Effector CD4-positive, alpha-beta T cell (primary cell): ENCODE measurements around the gene BATF3. TPM values are rescaled to one million over a fixed set of nuclear protein-coding genes. Genes with fewer than 3 reads are reported as not detected.
"Not testable (repeated sequence)": the region's sequence is repeated elsewhere in the genome, so short reads cannot be mapped to it uniquely, and the experiment has no call there.

Source experiments
- DNase-seq: peaks from one replicate; pipeline ENCODE4 v3.0.0-alpha.2; 2020
- total RNA-seq: gene quantifications from one replicate; lab custom pipeline; 2026; lab: John Stamatoyannopoulos, UW

BATF3 gene, protein sequence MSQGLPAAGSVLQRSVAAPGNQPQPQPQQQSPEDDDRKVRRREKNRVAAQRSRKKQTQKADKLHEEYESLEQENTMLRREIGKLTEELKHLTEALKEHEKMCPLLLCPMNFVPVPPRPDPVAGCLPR
- total RNA-seq = not detected

DNA sequence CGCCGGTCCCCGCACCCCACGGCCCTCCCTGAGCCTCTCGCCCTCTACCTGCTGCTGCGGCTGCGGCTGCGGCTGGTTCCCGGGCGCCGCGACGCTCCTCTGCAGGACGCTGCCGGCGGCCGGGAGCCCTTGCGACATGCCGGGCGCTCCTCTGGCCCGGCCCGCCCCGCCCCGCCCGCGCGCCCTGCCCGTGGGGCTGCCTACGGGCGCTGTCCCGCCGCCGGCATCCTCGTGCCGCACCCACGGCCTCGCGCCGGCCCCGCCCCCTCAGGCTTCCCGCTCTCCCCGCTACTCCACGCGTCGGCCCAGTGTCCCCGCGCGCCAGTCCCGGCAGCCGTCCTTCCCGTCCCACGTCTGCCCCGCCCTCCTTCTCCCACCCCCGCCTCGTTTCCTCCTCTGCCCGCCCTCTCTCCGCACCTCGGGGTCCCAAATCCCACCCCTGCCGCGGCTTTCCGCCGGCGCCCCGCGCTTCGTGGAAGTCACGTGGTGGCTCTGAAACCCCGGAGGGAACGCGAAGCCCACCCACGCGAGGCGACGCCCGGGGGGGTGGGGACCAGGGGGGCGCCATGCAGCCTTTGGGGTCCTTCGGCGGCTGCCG is at the start of gene BATF3:
Gene BATF3, minus strand, starts transcription at position 216 of the 598 bp plus-strand sequence. Its CDS starts 78 bp downstream, at position 138.
- DNase-seq = peak; percentile 27

DNA sequence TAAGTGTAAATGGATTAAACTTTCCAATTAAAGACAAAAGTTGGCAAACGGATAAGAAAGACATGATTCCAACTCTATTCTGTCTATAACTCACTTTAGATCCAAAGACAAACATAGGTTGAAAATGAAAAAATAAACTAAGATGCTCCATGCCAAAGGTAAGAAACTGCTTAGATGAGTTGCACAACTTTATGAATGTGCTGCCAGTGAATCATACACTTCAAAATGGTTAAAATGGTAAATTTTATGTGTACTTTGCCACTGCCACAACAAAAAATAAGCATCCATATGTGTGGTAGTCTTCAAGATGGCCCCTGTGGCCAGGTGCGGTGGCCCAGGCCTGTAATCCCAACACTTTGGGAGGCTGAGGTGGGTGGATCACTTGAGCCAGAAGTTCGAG is 46.9 kb upstream of the BATF3 start:
- no peak for DNase-seq

DNA sequence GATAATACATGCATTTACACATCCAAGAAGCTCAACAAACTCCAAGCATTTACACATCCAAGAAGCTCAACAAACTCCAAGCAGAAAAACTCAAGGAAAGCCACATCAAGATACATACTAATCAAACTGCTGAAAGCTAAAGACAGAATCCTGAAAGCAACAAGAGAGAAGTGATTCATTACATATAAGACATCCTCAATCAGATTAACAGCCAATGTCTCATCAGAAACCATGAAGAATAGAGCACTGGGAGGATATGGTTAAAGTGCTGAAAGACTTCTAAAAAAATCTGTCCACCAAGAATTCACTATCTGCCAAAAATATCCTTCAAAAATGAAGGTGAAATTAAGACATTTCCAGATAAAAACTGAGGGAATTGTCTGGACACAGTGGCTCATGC is 45.7 kb upstream of the BATF3 start:
- DNase-seq = no peak

DNA sequence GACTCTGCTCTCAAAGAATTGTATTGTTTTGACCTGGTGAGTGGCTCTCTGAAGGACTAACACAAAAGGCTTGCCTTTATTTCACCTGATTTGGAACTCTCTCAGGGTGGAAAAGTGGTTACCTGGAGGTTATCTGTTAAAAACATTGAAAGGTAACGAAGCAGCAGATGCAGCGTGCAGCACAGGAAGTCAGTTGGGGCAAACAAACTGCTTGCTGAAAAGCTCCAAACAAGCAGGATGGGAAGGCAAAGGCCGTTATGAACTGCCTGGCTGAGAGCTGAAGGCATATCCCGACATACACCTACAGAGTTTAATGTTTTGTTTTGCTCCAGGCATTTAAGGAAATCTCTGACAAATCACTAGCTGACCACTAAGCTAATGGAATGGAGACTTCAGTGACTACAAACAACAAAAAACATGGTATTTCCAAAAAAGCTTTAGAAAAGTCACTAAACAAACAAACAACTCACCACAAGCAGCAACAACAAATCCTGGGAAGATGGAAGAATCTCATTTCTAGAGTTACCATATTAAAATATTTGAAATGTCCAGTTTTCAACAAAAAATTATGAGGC is 44.3 kb upstream of the BATF3 start:
- no peak for DNase-seq

DNA sequence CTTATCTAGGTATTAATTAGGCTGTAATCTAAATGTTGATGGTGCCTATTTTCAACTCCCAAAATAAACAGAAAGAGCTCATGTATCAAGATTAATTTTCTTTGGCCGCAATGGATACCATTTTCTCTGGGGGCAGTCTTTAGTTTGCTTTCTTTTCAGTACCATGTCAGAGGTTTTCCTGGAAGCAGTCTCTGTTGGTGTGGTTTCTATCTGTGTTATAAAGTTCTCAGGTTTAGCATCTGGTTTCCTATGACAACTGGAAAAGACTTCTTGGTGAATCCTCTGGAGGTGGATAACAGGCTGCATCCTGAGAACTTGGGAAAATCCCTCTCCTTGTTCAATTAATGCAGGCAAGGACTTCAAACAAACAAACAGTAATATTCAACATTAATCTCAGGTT is 38.7 kb upstream of the BATF3 start:
- no peak for DNase-seq

DNA sequence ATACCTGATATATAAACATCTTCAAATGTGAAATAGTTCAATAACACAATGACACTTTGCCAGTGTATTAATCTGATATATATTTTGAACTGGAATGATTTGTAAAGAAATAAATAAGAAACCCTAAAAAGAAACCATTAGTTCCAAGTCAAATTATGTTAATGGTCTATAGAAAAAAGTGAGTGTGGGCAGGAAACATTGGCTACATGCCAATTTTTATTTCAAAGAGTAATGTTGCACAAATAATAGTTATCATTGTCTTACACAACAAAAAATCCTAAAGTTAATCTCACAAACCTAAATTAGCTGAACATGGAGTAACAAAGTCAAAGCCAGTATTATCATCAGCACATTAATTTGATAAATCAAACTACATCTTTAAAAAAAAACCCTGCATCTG is 37.9 kb upstream of the BATF3 start:
- no peak for DNase-seq

DNA sequence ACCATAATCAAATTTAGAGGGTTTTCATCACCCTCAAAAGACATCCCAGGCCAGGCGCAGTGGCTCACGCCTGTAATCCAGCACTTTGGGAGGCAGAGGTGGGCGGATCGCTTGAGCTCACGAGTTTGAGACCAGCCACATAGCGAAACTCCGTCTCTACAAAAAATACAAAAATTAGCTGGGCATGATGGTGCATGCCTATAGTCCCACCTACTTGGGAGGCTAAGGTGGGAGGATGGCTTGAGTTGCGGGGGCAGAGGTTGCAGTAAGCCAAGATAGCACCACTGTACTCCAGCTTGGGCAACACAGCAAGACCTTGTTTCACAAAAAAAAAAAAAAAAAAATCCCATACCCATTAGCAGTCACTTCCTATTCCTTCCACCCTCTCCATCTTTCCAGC is 33.5 kb upstream of the BATF3 start:
- no peak for DNase-seq

DNA sequence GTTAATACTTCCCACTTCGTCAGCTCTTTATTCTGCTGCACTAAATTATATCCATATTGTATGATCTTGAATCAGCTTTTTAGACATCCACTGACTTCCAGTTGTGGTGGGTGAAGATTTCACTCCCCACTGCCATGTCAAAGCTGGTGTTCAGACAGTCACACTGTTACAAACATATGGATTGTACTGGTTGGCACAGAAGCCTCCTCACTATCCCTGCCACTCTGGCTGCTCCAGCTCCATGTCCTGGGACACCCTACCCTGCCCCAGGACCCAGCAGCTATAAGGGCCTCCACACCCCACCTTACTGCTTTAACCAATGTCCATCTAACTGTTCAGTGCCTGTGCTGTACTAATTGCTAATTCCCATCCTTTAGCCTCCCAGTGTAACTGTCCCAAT is 32.0 kb upstream of the BATF3 start:
- no peak for DNase-seq

DNA sequence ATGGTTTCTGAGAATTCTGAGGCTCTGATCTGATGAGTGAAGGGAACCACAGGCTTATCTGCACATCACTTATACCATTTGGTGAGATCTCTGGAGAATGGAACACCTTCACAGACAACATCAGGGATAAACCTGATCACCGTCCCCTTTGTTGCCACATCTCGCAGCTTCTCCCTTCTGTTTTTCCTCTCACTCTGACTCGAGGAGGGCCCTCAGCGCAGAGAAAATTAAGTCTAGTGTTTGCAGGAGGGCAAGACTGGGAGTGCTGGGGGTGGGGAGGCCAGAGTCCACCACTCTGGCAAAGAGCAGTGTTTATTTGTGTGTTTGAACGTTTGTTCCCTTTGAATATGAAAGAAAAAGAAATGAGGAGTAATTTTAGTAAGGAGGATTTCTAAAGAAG is 29.0 kb upstream of the BATF3 start:
- no peak for DNase-seq

DNA sequence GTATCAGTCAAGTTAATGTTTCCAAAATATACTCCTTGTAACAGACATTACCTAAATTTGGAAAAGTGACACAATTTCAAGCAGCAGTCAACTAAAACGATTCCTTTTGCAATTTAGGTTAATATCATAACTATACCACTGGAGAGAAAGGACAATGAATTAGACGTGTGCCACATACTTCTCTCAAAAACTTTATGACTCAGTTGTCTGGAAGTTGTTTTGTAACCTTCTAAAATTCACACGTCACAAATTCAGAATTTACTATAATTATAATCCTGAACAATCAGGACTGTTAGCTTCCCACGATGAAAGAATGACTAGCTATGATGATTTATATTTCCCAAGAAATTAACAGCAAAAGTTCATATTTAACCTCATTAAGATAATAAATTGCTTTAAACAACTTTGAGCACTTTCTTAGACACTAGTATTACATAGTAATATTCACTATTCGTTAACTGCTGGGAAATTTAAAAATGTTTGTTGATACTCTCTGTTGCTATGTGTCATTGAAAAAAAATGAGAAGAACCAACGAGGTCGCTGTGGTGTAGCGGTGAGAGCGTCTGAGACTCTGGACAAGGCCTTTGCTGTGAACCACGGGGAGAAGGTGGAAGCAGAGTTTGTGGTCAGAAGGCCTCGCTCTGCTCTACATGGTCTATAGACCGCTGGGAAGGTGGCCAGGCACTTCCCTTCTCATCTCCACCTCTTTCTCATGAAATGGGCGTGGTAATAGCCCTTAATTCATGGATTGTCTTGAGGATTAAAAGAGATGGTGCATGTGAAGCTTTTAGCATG is 27.9 kb upstream of the BATF3 start:
- DNase-seq = no peak

DNA sequence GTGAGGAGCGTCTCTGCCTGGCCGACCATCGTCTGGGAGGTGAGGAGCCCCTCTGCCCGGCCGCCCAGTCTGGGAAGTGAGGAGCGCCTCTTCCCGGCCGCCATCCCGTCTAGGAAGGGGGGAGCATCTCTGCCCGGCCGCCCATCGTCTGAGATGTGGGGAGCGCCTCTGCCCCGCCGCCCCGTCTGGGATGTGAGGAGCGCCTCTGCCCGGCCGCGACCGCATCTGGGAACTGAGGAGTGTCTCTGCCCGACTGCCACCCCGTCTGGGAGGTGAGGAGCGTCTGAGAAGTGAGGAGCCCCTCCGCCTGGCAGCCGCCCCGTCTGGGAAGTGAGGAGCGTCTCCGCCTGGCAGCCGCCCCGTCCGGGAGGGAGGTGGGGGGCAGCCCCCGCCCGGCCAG is 25.0 kb upstream of the BATF3 start:
- not testable (repeated sequence) for DNase-seq

DNA sequence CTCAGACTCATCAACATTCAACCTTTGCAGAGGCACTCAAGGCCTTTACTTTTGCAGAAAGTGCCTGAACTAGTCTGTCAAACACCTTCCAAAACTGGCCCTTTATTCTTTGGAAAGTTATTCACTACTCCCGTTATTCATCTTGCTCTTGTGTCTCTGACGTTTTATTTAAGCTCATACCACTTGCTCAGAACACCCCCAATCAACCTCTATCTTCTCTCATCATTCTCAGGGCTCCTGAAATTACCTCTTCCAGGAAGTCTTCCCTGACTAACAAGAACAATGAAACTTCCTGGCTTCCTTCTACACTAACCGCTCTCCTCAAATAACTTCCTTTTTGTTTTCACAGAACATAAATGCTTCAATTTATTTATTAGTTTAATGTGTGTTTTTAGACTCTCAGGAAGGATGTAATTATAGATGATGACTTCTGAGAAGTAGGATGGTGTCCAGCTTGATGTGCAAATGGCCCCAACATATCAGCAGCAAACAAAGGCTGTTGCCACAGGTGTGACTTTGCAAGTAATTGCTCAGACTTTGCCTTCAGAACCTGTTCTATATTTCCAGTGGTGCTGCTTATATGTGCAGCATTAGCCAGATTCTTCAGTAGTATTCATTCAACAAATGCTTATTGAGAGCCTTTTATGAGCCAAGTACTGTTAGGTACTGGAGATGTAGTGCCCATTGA is 22.8 kb upstream of the BATF3 start:
- no peak for DNase-seq

DNA sequence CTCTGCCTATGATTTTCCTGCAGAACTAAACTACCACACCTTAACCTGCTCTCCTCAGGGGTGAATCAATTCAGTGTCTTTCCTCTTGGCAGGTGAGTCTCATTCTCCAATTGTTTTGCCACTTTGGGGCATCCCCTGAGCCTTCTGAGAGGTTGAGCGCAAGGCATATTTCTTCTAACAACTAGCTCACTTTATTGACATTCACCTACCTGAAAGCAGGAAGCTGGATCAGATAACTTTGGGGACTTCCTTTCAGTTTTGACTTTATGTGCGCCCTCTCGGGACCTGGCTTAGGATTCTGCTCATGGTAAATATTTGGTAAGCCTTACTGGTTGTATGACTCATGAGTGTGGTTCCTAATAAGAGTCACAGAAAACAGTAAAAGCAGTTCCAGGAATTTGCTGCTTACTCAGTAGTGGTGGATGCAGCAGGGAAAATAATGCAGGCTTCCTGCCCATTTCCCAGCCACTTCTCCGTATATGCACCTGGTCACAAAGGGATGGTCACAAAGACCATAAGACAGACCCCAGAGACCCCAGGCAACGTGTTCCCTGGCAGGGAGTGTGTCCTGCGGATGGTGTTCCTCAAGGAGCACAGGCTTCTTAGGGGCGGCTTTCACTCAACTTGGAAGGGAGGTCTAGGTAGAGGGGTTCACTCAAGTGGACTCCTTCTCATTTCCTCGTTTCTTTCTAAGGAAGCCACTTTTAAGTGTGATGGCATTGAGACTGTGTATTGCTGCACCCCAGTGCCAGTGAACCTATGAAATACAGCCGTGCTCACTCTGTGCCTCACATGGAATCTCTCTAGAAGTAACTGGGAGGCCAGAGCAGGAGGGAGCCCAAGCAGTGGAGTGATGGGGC is 22.0 kb upstream of the BATF3 start:
- DNase-seq = no peak

DNA sequence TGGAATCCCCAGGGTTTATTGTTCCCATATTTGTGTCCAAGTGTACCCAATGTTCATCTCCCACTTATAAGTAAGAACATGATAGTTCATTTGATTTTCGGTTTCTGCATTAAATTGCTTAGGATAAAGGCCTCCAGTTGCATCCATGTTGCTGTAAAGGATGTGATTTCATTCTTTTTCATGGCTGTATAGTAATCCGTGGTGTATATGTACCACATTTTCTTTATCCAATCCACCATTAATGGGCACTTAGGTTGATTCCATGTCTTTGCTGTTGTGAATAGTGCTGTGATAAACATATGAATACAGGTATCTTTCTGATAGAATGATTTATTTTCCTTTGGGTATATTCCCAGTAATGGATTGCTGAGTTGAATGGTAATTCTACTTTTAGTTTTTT is 20.0 kb upstream of the BATF3 start:
- DNase-seq = no peak

DNA sequence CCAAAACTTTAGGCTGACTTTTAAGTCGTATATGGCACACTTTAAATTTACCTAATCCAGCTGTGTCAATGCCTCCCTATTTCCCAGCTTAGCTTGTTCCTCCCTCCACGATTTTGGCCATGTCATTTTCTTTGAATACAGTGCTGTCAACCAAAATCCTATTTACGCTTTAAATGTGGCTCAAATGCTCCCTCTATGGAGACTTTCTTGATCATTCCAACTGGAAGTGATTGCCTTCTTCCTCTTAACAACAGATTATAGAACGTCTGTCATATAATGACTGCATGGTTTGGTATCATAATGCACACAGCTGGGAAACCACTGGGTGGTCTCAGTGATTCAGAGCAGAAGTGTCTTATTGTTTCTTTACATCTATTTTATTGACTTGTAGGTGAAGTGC is 18.9 kb upstream of the BATF3 start:
- no peak for DNase-seq

DNA sequence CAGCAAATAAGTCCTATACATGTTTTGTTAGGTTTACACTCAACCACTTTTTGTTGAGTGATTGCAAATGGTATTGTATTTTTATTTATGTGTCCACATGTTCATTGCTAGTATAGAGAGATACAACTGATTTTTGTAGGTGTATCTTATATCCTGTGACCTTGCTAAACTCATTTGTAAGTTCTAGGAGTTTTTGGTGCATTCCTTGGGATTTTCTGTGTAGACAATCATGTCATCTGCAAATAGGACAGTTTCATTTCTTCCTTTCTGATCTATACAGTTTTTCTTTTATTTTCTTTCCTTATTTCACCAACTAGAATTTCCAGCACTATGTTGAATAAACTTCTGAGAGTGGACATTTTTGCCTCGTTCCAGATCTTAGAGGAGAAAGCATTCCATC is 16.5 kb upstream of the BATF3 start:
- DNase-seq = no peak

DNA sequence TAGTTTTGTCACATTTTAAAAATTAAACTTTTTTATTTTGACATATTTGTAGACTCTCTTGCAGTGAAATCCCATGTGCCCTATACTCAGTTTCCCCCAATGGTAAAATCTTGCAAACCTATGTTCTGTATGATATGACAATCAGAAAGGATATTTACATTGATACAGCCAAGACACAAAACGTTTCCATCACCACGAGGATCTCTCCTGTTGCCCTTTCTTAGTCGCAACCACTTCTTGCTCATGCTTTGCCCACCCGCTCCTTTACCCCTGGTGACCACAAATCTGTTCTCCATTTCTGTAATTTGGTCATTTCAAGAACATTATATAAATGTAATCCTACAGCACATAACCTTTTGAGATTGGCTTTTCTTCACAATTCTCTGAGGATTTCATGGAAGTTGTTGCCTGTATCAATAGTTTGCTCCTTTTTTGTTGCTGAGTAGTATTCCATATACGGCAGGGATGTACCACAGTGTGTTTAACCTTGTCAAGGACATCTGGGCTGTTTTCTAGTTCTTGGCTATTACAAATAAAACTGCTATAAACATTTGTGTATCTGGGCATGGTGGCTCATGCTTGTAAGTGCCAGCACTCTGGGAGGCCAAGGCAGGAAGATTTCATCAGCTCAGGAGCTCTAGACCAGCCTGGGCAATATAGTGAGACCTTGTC is 14.0 kb upstream of the BATF3 start:
- DNase-seq = no peak

DNA sequence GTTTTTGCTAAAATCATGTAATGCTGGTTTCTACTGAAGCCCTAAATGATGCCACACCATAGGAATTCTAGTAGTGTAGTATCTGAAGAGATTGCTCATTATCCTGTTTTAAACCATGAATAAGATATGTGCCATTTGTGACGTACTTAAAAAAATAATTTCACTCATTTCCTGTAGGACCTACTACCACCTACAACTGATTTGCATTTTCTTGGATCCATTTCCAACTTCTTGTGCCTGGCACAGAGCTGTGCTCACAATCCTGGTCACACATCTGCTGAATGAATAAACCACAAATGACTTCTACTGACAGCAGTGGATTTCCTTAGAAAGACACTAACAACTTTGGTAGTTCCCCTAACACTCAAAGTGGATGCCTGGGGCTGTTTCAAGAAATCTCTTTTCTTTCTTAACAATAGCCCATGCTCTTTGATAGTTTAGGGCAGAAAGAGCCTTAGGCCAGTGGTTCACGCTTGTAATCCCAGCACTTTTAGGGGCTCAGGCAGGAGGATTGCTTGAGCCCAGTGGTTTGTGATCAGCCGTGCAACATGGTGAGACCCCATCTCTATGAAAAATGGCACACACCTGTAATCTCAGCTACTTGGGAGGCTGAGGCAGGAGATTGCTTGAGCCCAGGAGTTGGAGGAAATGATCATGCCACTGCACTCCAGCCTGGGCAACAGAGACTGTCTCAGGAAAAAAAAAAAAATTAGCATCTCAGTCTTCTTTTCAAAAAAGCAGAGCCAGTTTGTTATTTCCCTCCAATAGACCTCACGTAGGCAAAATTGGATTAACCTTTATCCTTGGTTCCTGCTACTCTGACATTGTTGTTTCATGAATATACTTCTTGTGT is 13.0 kb upstream of the BATF3 start:
- DNase-seq = no peak

DNA sequence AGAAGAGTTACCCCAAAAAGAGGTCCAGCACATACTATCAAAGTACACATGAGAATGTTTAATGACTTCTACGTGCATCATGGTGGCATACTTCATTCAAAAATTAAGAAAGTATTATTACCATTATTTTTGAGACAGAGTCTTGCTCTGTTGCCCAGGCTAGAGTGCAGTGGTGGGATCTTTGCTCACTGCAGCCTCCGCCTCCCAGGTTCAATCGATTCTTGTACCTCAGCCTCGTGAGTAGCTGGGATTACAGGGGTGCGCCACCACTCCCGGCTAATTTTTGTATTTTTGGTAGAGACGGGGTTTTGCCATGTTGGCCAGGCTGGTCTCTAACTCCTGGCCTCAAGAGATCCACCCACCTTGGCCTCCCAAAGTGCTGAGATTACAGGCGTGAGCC is 12.3 kb upstream of the BATF3 start:
- not testable (repeated sequence) for DNase-seq

DNA sequence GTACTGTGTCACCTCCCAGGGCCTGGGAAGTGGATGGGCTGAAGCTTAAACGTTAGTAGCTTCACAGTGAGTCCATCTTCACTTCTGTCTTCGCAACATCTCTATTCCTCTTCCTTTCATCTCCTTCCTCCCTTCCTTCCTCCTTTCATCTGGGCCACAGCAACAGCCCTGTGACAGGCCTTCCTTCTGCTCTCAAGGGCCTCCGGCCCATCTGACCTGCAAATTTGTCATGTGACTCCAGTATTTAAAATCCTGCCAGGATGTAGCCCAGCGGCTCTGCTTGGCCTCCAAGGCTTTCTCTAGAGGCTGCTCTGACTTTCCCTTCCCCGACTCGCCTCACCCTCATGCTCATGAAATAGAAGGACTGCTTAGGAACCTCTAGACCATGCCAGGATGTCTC is 10.9 kb upstream of the BATF3 start:
- DNase-seq = no peak
